HFF-Myc (cell line): ENCODE results near the gene RNF213.
"Not testable (repeated sequence)": the region's sequence is repeated elsewhere in the genome, so short reads cannot be mapped to it uniquely, and the experiment has no call there.

Experiments
- DNase-seq: peaks from one replicate; pipeline ENCODE4 v3.0.0-alpha.2; 2011; ENCODE audit warnings: low read depth; ENCODE audit errors: extremely low read depth
- H3K4me3 ChIP-seq: replicated peaks from 2 replicates; pipeline ENCODE4 v1.5.1; 2011; ENCODE audit warnings: low read depth, mild to moderate bottlenecking, control low read depth, low read length
- TF ChIP-seq, protein P1 (sequence below): IDR thresholded peaks from 2 replicates; pipeline ENCODE4 v1.5.1; 2012; ENCODE audit warnings: mild to moderate bottlenecking, low read depth, low read length, control low read depth; ENCODE audit errors: missing control alignments

RNF213 gene

GRCh38 chr17:80303824-80304223, 43.2 kb downstream of the RNF213 start:
- TF ChIP-seq, protein P1, sequence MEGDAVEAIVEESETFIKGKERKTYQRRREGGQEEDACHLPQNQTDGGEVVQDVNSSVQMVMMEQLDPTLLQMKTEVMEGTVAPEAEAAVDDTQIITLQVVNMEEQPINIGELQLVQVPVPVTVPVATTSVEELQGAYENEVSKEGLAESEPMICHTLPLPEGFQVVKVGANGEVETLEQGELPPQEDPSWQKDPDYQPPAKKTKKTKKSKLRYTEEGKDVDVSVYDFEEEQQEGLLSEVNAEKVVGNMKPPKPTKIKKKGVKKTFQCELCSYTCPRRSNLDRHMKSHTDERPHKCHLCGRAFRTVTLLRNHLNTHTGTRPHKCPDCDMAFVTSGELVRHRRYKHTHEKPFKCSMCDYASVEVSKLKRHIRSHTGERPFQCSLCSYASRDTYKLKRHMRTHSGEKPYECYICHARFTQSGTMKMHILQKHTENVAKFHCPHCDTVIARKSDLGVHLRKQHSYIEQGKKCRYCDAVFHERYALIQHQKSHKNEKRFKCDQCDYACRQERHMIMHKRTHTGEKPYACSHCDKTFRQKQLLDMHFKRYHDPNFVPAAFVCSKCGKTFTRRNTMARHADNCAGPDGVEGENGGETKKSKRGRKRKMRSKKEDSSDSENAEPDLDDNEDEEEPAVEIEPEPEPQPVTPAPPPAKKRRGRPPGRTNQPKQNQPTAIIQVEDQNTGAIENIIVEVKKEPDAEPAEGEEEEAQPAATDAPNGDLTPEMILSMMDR: no peak
- no peak overlapping the region for H3K4me3 ChIP-seq
- no peak for DNase-seq

GRCh38 chr17:80307994-80308691, 47.5 kb downstream of the RNF213 start:
- DNase-seq: no peak
- H3K4me3 ChIP-seq: no peak overlapping the region
- TF ChIP-seq, protein P1: no peak

DNA sequence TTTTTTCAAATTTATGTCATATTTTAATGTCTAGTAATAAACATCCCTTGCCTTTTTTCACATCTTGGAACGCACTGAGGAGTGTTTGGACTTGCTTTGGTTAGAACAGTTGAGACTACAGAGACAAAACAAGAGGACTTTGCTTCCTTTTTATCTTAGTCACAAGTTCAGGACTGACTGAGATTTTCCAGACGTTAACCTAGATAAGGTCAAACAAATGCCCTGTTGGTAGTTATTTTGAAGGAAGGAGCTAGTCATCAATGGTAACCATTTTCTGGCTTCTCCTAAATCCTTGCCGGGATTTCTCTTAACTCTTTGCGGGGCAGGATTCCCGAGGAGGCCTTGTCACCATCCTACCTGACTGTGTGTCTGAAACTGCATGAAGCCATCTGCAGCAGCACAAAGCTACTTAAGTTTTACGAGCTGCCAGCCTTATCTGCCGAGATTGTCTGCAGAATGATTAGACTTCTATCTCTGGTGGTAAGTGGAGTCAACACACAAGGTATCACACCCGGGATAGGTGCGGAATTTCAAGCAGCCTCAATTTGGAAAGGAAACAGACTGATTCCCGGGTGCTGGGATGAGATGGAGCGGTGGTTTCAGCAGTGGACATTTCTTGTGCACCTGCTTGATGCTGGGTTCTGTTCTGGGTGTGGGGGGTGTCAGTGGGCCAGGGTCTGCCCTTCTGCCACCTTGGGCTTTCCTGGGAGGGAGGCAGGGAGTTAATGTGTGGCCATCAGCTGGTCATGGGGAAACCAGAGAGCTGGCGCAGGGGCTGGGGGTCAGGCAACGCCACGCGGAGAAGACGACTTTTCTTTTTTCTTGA, 48.3 kb downstream of the RNF213 start:
- DNase-seq: no peak
- TF ChIP-seq, protein P1: no peak
- H3K4me3 ChIP-seq: no peak overlapping the region

DNA sequence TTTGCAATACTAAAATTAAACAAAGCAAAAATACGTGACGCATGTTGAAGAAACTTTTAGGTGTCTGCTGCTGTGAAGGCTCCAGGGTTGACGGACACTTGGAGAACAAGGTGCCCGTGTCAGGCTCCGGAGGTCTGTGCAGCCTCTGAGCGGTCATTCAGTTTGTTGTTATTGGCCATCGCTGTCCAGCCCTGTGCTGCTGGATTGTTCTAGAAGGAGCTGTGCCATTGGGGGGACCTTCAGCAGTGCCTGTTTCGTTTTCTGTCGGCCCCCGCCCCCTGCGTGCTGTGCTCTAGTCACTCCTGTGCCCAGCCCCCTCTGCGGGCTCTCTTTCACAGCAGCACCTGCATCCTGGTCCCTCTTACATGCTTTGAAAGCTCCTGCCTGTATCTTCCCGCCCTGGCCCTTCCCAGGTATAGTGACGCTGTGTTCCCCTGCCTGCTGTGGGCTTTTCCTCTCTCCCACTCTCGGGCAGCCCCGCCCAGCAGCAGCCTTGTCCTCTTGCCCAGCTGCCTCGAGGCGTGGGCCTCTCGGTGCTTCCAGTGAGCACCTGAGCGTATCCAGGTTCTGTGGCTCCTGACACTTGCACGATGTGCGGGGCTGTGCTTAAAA, 50.7 kb downstream of the RNF213 start:
- TF ChIP-seq, protein P1: no peak
- no peak for DNase-seq
- no peak overlapping the region for H3K4me3 ChIP-seq

- TF ChIP-seq, protein P1: no peak
- DNase-seq: no peak
- no peak overlapping the region for H3K4me3 ChIP-seq
These were observed 52.0 kb downstream of the RNF213 start for GRCh38 chr17:80312621-80313135.

GRCh38 chr17:80313160-80313829, 52.6 kb downstream of the RNF213 start:
- no peak for DNase-seq
- TF ChIP-seq, protein P1: no peak
- no peak overlapping the region for H3K4me3 ChIP-seq

DNA sequence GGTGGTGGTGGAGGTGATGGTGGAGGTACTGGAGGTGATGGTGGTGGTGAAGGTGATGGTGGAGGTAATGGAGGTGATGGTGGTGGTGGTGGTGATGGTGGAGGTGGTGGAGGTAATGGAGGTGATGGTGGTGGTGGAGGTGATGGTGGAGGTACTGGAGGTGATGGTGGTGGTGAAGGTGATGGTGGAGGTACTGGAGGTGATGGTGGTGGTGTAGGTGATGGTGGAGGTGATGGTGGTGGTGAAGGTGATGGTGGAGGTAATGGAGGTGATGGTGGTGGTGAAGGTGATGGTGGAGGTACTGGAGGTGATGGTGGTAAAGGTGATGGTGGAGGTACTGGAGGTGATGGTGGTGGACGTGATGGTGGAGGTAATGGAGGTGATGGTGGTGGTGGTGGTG, 53.3 kb downstream of the RNF213 start:
- not testable (repeated sequence) for H3K4me3 ChIP-seq, DNase-seq
